Activated CD4-positive, alpha-beta T cell treated with anti-CD3 and anti-CD28 coated beads for 36 hours (primary cell): ENCODE measurements around the gene RNMT. TPM values are rescaled to one million over a fixed set of nuclear protein-coding genes. Genes with fewer than 3 reads are reported as not detected.
A peak's percentile ranks its signal among the peaks of the same experiment; 100 is the strongest.

ENCODE experiments used
- ATAC-seq: fragments of 200-7000 bp; cut with Tn5 transposase; one replicate; pipeline ENCODE4 v1.10.0; 2021; ENCODE audit warnings: mild to moderate bottlenecking, moderate library complexity
- CTCF ChIA-PET: fragments of 350-600 bp; sonication (Branson Sonifier 250); formaldehyde crosslinking; loops from one replicate; lab custom pipeline; 2021; ENCODE audit warnings: antibody characterized with exemption; lab: Charles Lee
- POLR2A ChIA-PET: fragments of 350-600 bp; sonication (Branson Sonifier 250); formaldehyde crosslinking; loops from one replicate; lab custom pipeline; 2021; ENCODE audit warnings: antibody characterized with exemption, inconsistent platforms; lab: Charles Lee
- DNase-seq: peaks from one replicate; pipeline ENCODE4 v3.0.0-alpha.2; 2020
- H3K27ac Mint-ChIP-seq: one replicate; pipeline ENCODE4 v1.8.0; 2021; ENCODE audit warnings: mixed read lengths
- H3K27me3 Mint-ChIP-seq: one replicate; pipeline ENCODE4 v1.8.0; 2021; ENCODE audit warnings: mixed read lengths
- H3K36me3 Mint-ChIP-seq: one replicate; pipeline ENCODE4 v1.8.0; 2021; ENCODE audit warnings: low read depth, mixed read lengths
- H3K4me1 Mint-ChIP-seq: one replicate; pipeline ENCODE4 v1.8.0; 2021; ENCODE audit warnings: mixed read lengths
- H3K4me3 Mint-ChIP-seq: one replicate; pipeline ENCODE4 v1.8.0; 2021; ENCODE audit warnings: mild to moderate bottlenecking, moderate library complexity, mixed read lengths
- H3K9me3 Mint-ChIP-seq: one replicate; pipeline ENCODE4 v1.8.0; 2021; ENCODE audit warnings: low read depth, mixed read lengths
- intact Hi-C, 2 experiments: fragments of 100-400 bp; cut with DNase I in 1 of 2; cut with micrococcal nuclease in 1 of 2; formaldehyde crosslinking; loops; one replicate each; pipeline versions ENCODE4 v1.14.2 to v1.15.1; 2022 to 2024; cut with DNase I, micrococcal nuclease
- total RNA-seq, 2 experiments: library from RNA; stranded (reverse); gene quantifications; one replicate each; pipeline ENCODE4 v1.2.3, GENCODE V29; 2021

The RNMT gene
- total RNA-seq, 2 experiments from 2014 or later: 61.2 to 64.3 TPM

DNA sequence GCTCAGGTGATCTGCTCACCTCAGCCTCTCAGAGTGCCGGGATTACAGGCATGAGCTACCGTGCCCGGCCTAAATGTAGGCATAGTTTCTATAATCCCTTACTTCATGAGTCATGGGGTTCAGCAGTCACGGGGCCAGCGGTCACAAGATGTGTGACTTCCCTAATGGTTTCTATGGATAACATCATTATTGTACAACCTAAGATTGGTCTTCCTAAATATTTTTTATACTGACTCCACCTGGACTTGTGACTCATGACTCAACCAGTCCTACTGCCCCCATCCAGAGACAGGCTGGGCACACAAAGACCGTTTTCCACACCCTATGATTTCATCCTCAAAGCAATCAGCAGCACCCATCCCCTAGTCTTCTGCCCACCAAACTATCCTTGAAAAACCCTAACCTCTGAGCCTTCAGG is 16.1 kb upstream of the RNMT start:
- Mint-ChIP-seq H3K9me3 (peaks cover 4% of the 10 kb centered on the region), H3K27me3 (no peaks in the 10 kb centered on the region), H3K36me3 (peaks cover 36% of the 10 kb centered on the region), H3K4me3 (no peak overlapping the region), H3K4me1 (peaks cover 5% of the 10 kb centered on the region), H3K27ac (no peak overlapping the region)
- ATAC-seq (no peak), DNase-seq (no peak)
- CTCF ChIA-PET: no interaction called here
- POLR2A ChIA-PET: no interaction called here
- intact Hi-C loops: no loop called here

DNA sequence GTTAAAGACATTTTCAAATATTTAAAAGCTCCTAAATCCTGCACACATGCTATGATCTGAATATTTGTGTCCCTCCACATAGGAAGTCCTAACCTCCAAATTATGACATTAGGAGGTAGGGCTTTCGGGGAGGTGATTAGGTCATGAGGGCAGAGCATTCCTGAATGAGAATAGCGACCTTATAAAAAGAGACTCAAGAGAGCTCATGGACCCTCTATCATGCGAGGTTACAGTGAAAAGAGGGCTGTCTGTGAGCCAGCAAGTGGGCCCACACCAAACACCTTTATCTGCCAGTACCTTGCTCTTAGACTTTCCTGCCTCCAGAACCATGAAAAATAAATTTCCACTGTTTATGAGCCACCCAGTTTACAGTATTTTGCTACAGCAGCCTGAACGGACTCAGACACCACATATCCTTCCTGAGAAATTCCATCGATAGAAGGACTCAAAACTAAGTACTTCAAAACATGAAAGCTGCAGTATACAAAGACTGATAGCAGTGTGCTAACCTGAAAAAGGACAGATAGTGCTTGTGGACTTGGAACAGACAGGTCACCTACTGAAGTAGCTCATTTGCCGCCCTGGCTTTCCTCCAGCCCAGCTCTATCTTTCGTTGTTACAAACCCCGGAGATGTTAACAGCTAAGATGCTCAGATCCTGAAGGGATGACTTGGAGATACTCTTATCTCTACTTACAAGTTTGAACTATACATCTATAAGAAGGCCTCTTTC is 13.9 kb upstream of the RNMT start:
- intact Hi-C loops: no loop called here
- Mint-ChIP-seq H3K4me1 (peaks cover 12% of the 10 kb centered on the region), H3K9me3 (no peaks in the 10 kb centered on the region), H3K27me3 (no peaks in the 10 kb centered on the region), H3K36me3 (peaks cover 28% of the 10 kb centered on the region), H3K27ac (no peak overlapping the region), H3K4me3 (no peak overlapping the region)
- CTCF ChIA-PET: no interaction called here
- POLR2A ChIA-PET: no interaction called here
- DNase-seq: no peak
- no peak for ATAC-seq

- H3K9me3 Mint-ChIP-seq: no peaks in the 10 kb centered on the region
- peaks cover 17% of the 10 kb centered on the region for H3K4me1 Mint-ChIP-seq
- H3K4me3 Mint-ChIP-seq: no peak overlapping the region
- no peak for ATAC-seq
- ChIA-PET POLR2A (no interaction called here), CTCF (no interaction called here)
- H3K27ac Mint-ChIP-seq: no peak overlapping the region
- intact Hi-C loops: no loop called here
- no peaks in the 10 kb centered on the region for H3K27me3 Mint-ChIP-seq
- no peak for DNase-seq
- H3K36me3 Mint-ChIP-seq: peaks cover 33% of the 10 kb centered on the region
Observed at GRCh38 chr18:13713455-13714055, 12.9 kb upstream of the RNMT start.

DNA sequence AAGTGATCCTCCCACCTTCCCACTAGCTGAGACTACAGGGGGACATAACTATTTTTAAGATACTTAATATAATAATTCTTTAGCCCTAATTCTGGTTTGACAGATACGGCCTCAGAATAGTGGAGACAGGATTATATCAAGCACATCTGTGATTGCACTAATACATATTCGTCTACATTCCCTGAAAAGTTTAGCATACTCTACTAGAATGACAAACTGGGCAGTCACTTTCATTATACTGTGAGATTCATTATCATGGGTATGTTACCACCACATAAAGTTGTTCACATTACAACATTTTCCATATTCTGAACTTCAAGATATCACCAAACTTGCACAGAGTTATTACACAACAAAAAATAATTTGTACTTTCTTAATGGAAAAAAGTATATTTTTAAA is 11.1 kb upstream of the RNMT start:
- H3K36me3 Mint-ChIP-seq: peaks cover 27% of the 10 kb centered on the region
- no peak overlapping the region for H3K27ac Mint-ChIP-seq
- H3K4me1 Mint-ChIP-seq: peaks cover 23% of the 10 kb centered on the region
- no peak overlapping the region for H3K4me3 Mint-ChIP-seq
- H3K9me3 Mint-ChIP-seq: no peaks in the 10 kb centered on the region
- H3K27me3 Mint-ChIP-seq: no peaks in the 10 kb centered on the region
- DNase-seq: no peak
- ChIA-PET POLR2A (no interaction called here), CTCF (interaction anchor here (0.6 kb wide), 2 partner anchors 20 to 277 kb away, joined by 3 read pairs; no protein-coding TSS in a partner anchor)
- intact Hi-C loops: no loop called here
- ATAC-seq: no peak

- Mint-ChIP-seq H3K36me3 (peaks cover 16% of the 10 kb centered on the region), H3K27ac (no peak overlapping the region), H3K4me3 (no peak overlapping the region), H3K9me3 (no peaks in the 10 kb centered on the region), H3K27me3 (no peaks in the 10 kb centered on the region), H3K4me1 (peaks cover 30% of the 10 kb centered on the region)
- ChIA-PET CTCF (no interaction called here), POLR2A (no interaction called here)
- ATAC-seq: no peak
- DNase-seq: no peak
- intact Hi-C loops: no loop called here
Observed at GRCh38 chr18:13716916-13717315, 9.6 kb upstream of the RNMT start.

DNA sequence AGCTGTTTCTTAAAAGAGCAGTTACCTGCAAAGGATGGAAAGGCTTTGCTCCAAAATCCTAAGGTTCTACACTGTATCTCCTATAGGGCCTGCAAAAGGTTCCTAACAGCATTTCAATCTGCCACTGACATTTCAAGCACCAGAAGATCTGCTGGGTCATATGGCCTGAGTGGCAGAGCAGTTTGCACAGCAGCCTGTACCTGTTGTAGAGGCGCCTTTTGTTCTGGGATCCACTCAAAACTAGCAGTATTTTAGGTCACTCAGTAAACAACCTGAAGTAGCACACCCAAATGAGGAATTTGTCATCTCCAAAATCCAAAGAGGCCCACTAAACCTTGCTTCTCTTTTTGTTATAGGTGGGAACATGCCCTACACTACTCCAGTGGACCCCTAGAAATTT is 6.3 kb upstream of the RNMT start:
- Mint-ChIP-seq H3K27ac (no peak overlapping the region), H3K4me3 (no peak overlapping the region), H3K27me3 (no peaks in the 10 kb centered on the region), H3K9me3 (no peaks in the 10 kb centered on the region), H3K36me3 (peaks cover 24% of the 10 kb centered on the region), H3K4me1 (peaks cover 44% of the 10 kb centered on the region)
- no peak for DNase-seq
- ChIA-PET POLR2A (no interaction called here), CTCF (interaction anchor here (0.7 kb wide), 1 partner anchor 55 kb away, joined by 3 read pairs; no protein-coding TSS in a partner anchor)
- intact Hi-C loops: loop anchor here in 1 of 2 experiments (10.0 kb wide), 1 partner anchor 45 kb away; no protein-coding TSS in a partner anchor
- ATAC-seq: no peak

DNA sequence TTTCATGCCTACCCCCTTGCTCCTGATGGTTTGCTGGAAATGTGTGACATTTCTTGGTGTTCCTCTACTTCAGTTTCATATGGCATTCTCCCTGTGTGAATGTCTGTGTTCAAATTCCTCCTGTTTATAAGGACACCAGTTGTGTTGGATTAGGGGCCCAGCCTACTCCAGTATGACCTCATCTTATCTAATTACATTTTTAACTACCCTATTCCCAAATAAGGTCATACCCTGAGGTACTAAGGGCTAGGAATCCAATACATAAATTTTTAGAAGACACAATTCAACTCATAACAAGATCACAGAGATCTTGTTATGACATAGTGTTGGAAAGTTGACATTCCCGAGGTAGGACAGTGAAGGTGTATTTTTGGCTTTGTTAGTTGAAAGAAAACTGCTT is 5.6 kb upstream of the RNMT start:
- DNase-seq: no peak
- peaks cover 29% of the 10 kb centered on the region for H3K36me3 Mint-ChIP-seq
- H3K27me3 Mint-ChIP-seq: no peaks in the 10 kb centered on the region
- H3K4me3 Mint-ChIP-seq: no peak overlapping the region
- intact Hi-C loops: loop anchor here in 1 of 2 experiments (10.0 kb wide), 1 partner anchor 46 kb away; no protein-coding TSS in a partner anchor
- H3K27ac Mint-ChIP-seq: no peak overlapping the region
- ATAC-seq: no peak
- ChIA-PET POLR2A (no interaction called here), CTCF (interaction anchor here (0.7 kb wide), 1 partner anchor 56 kb away, joined by 3 read pairs; no protein-coding TSS in a partner anchor)
- peaks cover 47% of the 10 kb centered on the region for H3K4me1 Mint-ChIP-seq
- H3K9me3 Mint-ChIP-seq: no peaks in the 10 kb centered on the region

- H3K4me3 Mint-ChIP-seq: peak overlapping the region; percentile 84
- intact Hi-C loops: loop anchor here (1.0 to 10.0 kb wide), 16 partner anchors 51 to 1873 kb away; partner anchors contain the start of genes AFG3L2 (in 1 of the 2), CEP192 (in 1 of the 2), CEP76 (in 1 of the 2) and CHMP1B (in 1 of the 2)
- peak overlapping the region; percentile 85 for H3K27ac Mint-ChIP-seq
- CTCF ChIA-PET: interaction anchor here (1.0 kb wide), 1 partner anchor 34 kb away, joined by 3 read pairs; no protein-coding TSS in a partner anchor
- no peaks in the 10 kb centered on the region for H3K27me3 Mint-ChIP-seq
- peak; percentile 28 for DNase-seq
- no peaks in the 10 kb centered on the region for H3K9me3 Mint-ChIP-seq
- H3K4me1 Mint-ChIP-seq: peaks cover 52% of the 10 kb centered on the region
- POLR2A ChIA-PET: interaction anchor here (0.5 to 0.6 kb wide), 2 partner anchors 446 to 1055 kb away, joined by 3 read pairs; no protein-coding TSS in a partner anchor
- H3K36me3 Mint-ChIP-seq: peaks cover 30% of the 10 kb centered on the region
- ATAC-seq: no peak
Observed at GRCh38 chr18:13725566-13726231, 774 bp upstream of the RNMT start.

GRCh38 chr18:13726972-13727331 is 479 bp downstream of the RNMT start:
- intact Hi-C loops: loop anchor here (1.0 to 10.0 kb wide), 16 partner anchors 52 to 1875 kb away; partner anchors contain the start of genes AFG3L2 (in 1 of the 2), CEP192 (in 1 of the 2), CEP76 (in 1 of the 2) and CHMP1B (in 1 of the 2)
- peak; percentile 65 for DNase-seq
- peak; percentile 42 for ATAC-seq
- H3K4me3 Mint-ChIP-seq: peak overlapping the region; percentile 84
- H3K4me1 Mint-ChIP-seq: peaks cover 53% of the 10 kb centered on the region
- peak overlapping the region; percentile 96 for H3K27ac Mint-ChIP-seq
- ChIA-PET CTCF (interaction anchor here (0.5 to 1.0 kb wide), 3 partner anchors 9 to 718 kb away, joined by 3 to 4 read pairs (median 3); no protein-coding TSS in a partner anchor), POLR2A (interaction anchor here (0.7 to 1.4 kb wide), 4 partner anchors 9 to 386 kb away, joined by 3 read pairs; no protein-coding TSS in a partner anchor)
- no peaks in the 10 kb centered on the region for H3K27me3 Mint-ChIP-seq
- H3K9me3 Mint-ChIP-seq: no peaks in the 10 kb centered on the region
- H3K36me3 Mint-ChIP-seq: peaks cover 38% of the 10 kb centered on the region

GRCh38 chr18:13730481-13730880 is 4.0 kb downstream of the RNMT start:
- intact Hi-C loops: loop anchor here in 1 of 2 experiments (10.0 kb wide), 1 partner anchor 404 kb away; the partner anchor contains the start of gene ZNF519
- H3K4me3 Mint-ChIP-seq: no peak overlapping the region
- POLR2A ChIA-PET: no interaction called here

DNA sequence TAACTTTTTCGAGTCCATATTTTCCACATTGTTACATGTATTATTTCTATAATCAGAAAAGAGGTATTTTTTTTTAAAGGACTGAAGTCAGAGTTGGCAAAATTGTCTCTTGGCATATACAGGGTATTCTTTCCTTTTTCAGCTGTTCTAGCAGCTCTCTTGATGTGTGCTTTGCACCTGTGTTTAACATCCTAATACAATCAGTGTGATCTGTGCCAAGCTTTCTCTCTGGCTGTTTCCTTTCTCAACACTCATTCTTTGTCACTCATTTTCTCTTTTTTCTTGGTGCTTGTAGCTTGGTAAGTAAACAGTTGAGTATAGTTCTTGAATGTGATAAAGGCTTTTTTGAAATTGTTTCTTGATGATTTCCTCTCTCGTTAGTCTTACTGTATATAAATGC is 9.2 kb downstream of the RNMT start:
- POLR2A ChIA-PET: interaction anchor here (1.4 kb wide), 1 partner anchor 8 kb away, joined by 3 read pairs; no protein-coding TSS in a partner anchor
- peaks cover 55% of the 10 kb centered on the region for H3K36me3 Mint-ChIP-seq
- intact Hi-C loops: loop anchor here in 1 of 2 experiments (10.0 kb wide), 1 partner anchor 399 kb away; the partner anchor contains the start of gene ZNF519
- DNase-seq (no peak), ATAC-seq (no peak)
- peak overlapping the region; percentile 3 for H3K27ac Mint-ChIP-seq
- CTCF ChIA-PET: interaction anchor here (0.7 to 1.0 kb wide), 2 partner anchors 9 to 21 kb away, joined by 3 read pairs; partner anchors contain the start of genes FAM210A and RNMT
- peaks cover 13% of the 10 kb centered on the region for H3K4me1 Mint-ChIP-seq
- H3K4me3 Mint-ChIP-seq: no peak overlapping the region
- H3K9me3 Mint-ChIP-seq: no peaks in the 10 kb centered on the region
- no peaks in the 10 kb centered on the region for H3K27me3 Mint-ChIP-seq

More at GRCh38 chr18:13730481-13730880, 4.0 kb downstream of the RNMT start:
- no peaks in the 10 kb centered on the region for H3K27me3 Mint-ChIP-seq
- H3K27ac Mint-ChIP-seq: no peak overlapping the region
- H3K4me1 Mint-ChIP-seq: peaks cover 40% of the 10 kb centered on the region
- CTCF ChIA-PET: interaction anchor here (0.7 kb wide), 1 partner anchor 195 kb away, joined by 3 read pairs; no protein-coding TSS in a partner anchor
- no peak for DNase-seq
- peaks cover 46% of the 10 kb centered on the region for H3K36me3 Mint-ChIP-seq
- no peaks in the 10 kb centered on the region for H3K9me3 Mint-ChIP-seq
- no peak for ATAC-seq
